HepG2 (cell line): ENCODE measurements around the gene CRNKL1. TPM values are rescaled to one million over a fixed set of nuclear protein-coding genes. Genes with fewer than 3 reads are reported as not detected.

ENCODE experiments used
- FOXK2 ChIP-seq: fragments of 450-650 bp; IDR thresholded peaks from 2 replicates; pipeline ENCODE4 v1.6.1; 2016
- GTF3A ChIP-seq: sonication (generic); formaldehyde crosslinking; conservative IDR thresholded peaks from 2 replicates; pipeline ENCODE4 v1.4.0; 2020; ENCODE audit warnings: mild to moderate bottlenecking, missing genetic modification reagents
- ISL2 ChIP-seq: sonication (generic); formaldehyde crosslinking; IDR thresholded peaks from 2 replicates; pipeline ENCODE4 v1.5.0; 2020; ENCODE audit warnings: missing genetic modification reagents
- KLF11 ChIP-seq: IDR thresholded peaks from 2 replicates; pipeline ENCODE4 v1.6.1; 2016; ENCODE audit warnings: missing compliant biosample characterization
- NRL ChIP-seq: sonication (generic); formaldehyde crosslinking; IDR thresholded peaks from 2 replicates; pipeline ENCODE4 v1.5.0; 2020; ENCODE audit warnings: missing genetic modification reagents, mild to moderate bottlenecking, moderate library complexity, borderline replicate concordance
- SRSF1 ChIP-seq: fragments of 200-400 bp; formaldehyde crosslinking; optimal IDR thresholded peaks from 2 replicates; pipeline ENCODE3; 2017; ENCODE audit warnings: mild to moderate bottlenecking, low read depth, low read length, moderate library complexity
- ZFP82 ChIP-seq: sonication (generic); formaldehyde crosslinking; IDR thresholded peaks from 2 replicates; pipeline ENCODE4 v1.5.1; 2020; ENCODE audit warnings: mild to moderate bottlenecking, missing genetic modification reagents, borderline replicate concordance
- ZNF30 ChIP-seq: sonication (generic); formaldehyde crosslinking; IDR thresholded peaks from 2 replicates; pipeline ENCODE4 v1.5.0; 2020; ENCODE audit warnings: mild to moderate bottlenecking, missing genetic modification reagents
- ZNF367 ChIP-seq: sonication (generic); formaldehyde crosslinking; IDR thresholded peaks from 2 replicates; pipeline ENCODE4 v1.4.0; 2020; ENCODE audit warnings: missing genetic modification reagents, borderline replicate concordance
- ZNF567 ChIP-seq: sonication (generic); formaldehyde crosslinking; IDR thresholded peaks from 2 replicates; pipeline ENCODE4 v1.8.1; 2023; ENCODE audit warnings: mild to moderate bottlenecking, missing genetic modification reagents, borderline replicate concordance
- ZNF574 ChIP-seq: sonication (generic); formaldehyde crosslinking; IDR thresholded peaks from 2 replicates; pipeline ENCODE4 v1.4.0; 2020; ENCODE audit warnings: missing genetic modification reagents
- ZNF589 ChIP-seq: sonication (generic); formaldehyde crosslinking; conservative IDR thresholded peaks from 2 replicates; pipeline ENCODE4 v1.8.0; 2022; ENCODE audit warnings: mild to moderate bottlenecking, moderate library complexity, missing genetic modification reagents
- ZNF724P ChIP-seq: sonication (generic); formaldehyde crosslinking; IDR thresholded peaks from 2 replicates; pipeline ENCODE4 v1.8.0; 2022; ENCODE audit warnings: missing genetic modification reagents, borderline replicate concordance
- polyA plus RNA-seq, 8 experiments: library from polyadenylated mRNA; depleted of rRNA in 3 of 8; stranded (reverse) in 7 of 8; unstranded in 1 of 8; fragments of >200 nt; fragmentation: Illumina TruSeq in 4 of 8; extraction: Trizol in 4 of 8; gene quantifications; 2 replicates each; pipeline versions ENCODE4 v1.2.1 to v1.2.3, GENCODE V29; 2011 to 2016; ENCODE audit warnings: low read depth in 4 of 8, missing spikeins in 1 of 8, mixed read lengths in 1 of 8; ENCODE audit not compliant: insufficient read depth in 1 of 8
- total RNA-seq, 5 experiments: library from RNA; depleted of rRNA; stranded (reverse); fragments of >200 nt; fragmentation: Illumina TruSeq; extraction: Trizol; gene quantifications; 2 replicates each; pipeline ENCODE4 v1.2.3, GENCODE V29; 2016; ENCODE audit warnings: low read depth in 1 of 5
- TF ChIP-seq, protein P1 (sequence below): sonication (generic); formaldehyde crosslinking; conservative IDR thresholded peaks from 2 replicates; pipeline ENCODE4 v1.4.0; 2020; ENCODE audit warnings: missing genetic modification reagents
- TF ChIP-seq, protein P2 (sequence below): sonication (generic); formaldehyde crosslinking; IDR thresholded peaks from 2 replicates; pipeline ENCODE4 v1.8.0; 2022; ENCODE audit warnings: low read depth, missing genetic modification reagents
- TF ChIP-seq, protein P3 (sequence below): sonication (generic); formaldehyde crosslinking; IDR thresholded peaks from 2 replicates; pipeline ENCODE4 v1.5.1; 2020; ENCODE audit warnings: mild to moderate bottlenecking, missing genetic modification reagents, moderate library complexity
- TF ChIP-seq, protein P4 (sequence below): sonication (generic); formaldehyde crosslinking; IDR thresholded peaks from 2 replicates; pipeline ENCODE4 v1.4.0; 2020; ENCODE audit warnings: missing genetic modification reagents

Gene CRNKL1
- total and polyA plus RNA-seq, 2 of the 13 experiments (the other 11 are each of a cell fraction or from before 2014, with no cell fraction given): 12.3 to 64.5 TPM

DNA sequence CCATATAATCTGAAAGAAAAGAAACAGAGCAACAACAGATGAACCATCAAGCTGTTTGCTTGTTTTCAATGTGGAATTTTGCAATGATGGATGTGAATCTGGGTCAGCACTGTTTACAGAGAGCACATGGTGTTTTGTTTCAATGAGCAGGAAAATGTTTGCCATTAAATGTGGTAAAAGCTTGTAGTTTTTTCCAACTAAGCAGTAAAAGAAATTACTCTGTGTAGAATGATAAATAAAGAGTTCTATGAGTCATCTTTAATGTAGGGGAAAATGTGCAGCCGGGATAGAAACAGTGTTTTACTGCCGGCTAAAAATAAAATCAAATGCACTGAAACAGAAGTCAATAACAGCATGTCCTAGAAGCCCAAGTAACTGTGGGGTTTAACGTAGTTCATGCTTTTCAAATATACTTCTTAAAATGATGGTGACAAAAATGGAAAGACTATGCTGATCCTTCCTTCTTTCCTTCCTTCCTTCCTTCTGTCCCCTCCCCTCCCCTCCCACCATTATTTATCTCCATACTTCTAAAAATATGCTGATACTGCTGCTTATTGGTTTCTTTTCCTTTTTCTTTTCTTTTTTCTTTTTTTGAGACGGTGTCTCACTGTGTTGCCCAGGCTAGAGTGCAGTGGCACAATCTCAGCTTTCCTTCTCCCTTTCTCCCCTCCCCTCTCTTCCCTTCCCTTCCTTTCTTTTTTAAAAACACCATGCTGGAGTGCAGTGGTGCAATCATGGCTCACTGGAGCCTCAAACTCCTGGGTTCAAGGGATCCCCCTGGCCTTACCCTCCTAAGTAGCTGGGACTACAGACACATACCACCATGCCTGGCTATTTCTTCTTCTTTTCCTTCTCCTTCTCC lies 41.4 kb downstream of the CRNKL1 start (continued):
- TF ChIP-seq, protein P1, sequence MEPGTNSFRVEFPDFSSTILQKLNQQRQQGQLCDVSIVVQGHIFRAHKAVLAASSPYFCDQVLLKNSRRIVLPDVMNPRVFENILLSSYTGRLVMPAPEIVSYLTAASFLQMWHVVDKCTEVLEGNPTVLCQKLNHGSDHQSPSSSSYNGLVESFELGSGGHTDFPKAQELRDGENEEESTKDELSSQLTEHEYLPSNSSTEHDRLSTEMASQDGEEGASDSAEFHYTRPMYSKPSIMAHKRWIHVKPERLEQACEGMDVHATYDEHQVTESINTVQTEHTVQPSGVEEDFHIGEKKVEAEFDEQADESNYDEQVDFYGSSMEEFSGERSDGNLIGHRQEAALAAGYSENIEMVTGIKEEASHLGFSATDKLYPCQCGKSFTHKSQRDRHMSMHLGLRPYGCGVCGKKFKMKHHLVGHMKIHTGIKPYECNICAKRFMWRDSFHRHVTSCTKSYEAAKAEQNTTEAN (CRISPR knock-in tag): peak; percentile 64
- TF ChIP-seq ZNF30 (CRISPR knock-in tag): no peak
- no peak for TF ChIP-seq ZNF574 (CRISPR knock-in tag)
- no peak for TF ChIP-seq ZFP82 (CRISPR knock-in tag)
- TF ChIP-seq ZNF567 (CRISPR knock-in tag): no peak
- TF ChIP-seq ZNF367: no peak
- TF ChIP-seq, protein P2, sequence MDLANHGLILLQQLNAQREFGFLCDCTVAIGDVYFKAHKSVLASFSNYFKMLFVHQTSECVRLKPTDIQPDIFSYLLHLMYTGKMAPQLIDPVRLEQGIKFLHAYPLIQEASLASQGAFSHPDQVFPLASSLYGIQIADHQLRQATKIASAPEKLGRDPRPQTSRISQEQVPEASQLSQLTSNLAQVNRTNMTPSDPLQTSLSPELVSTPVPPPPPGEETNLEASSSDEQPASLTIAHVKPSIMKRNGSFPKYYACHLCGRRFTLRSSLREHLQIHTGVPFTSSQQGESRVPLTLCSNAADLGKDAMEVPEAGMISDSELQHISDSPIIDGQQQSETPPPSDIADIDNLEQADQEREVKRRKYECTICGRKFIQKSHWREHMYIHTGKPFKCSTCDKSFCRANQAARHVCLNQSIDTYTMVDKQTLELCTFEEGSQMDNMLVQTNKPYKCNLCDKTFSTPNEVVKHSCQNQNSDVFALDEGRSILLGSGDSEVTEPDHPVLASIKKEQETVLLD (CRISPR knock-in tag): no peak
- peak; percentile 36; the same call in 1 of the 2 replicates for TF ChIP-seq ISL2 (CRISPR knock-in tag)
- TF ChIP-seq, protein P3, sequence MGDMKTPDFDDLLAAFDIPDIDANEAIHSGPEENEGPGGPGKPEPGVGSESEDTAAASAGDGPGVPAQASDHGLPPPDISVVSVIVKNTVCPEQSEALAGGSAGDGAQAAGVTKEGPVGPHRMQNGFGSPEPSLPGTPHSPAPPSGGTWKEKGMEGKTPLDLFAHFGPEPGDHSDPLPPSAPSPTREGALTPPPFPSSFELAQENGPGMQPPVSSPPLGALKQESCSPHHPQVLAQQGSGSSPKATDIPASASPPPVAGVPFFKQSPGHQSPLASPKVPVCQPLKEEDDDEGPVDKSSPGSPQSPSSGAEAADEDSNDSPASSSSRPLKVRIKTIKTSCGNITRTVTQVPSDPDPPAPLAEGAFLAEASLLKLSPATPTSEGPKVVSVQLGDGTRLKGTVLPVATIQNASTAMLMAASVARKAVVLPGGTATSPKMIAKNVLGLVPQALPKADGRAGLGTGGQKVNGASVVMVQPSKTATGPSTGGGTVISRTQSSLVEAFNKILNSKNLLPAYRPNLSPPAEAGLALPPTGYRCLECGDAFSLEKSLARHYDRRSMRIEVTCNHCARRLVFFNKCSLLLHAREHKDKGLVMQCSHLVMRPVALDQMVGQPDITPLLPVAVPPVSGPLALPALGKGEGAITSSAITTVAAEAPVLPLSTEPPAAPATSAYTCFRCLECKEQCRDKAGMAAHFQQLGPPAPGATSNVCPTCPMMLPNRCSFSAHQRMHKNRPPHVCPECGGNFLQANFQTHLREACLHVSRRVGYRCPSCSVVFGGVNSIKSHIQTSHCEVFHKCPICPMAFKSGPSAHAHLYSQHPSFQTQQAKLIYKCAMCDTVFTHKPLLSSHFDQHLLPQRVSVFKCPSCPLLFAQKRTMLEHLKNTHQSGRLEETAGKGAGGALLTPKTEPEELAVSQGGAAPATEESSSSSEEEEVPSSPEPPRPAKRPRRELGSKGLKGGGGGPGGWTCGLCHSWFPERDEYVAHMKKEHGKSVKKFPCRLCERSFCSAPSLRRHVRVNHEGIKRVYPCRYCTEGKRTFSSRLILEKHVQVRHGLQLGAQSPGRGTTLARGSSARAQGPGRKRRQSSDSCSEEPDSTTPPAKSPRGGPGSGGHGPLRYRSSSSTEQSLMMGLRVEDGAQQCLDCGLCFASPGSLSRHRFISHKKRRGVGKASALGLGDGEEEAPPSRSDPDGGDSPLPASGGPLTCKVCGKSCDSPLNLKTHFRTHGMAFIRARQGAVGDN (CRISPR knock-in tag): no peak
- TF ChIP-seq ZNF589 (CRISPR knock-in tag): no peak
- no peak for TF ChIP-seq SRSF1
- TF ChIP-seq, protein P4, sequence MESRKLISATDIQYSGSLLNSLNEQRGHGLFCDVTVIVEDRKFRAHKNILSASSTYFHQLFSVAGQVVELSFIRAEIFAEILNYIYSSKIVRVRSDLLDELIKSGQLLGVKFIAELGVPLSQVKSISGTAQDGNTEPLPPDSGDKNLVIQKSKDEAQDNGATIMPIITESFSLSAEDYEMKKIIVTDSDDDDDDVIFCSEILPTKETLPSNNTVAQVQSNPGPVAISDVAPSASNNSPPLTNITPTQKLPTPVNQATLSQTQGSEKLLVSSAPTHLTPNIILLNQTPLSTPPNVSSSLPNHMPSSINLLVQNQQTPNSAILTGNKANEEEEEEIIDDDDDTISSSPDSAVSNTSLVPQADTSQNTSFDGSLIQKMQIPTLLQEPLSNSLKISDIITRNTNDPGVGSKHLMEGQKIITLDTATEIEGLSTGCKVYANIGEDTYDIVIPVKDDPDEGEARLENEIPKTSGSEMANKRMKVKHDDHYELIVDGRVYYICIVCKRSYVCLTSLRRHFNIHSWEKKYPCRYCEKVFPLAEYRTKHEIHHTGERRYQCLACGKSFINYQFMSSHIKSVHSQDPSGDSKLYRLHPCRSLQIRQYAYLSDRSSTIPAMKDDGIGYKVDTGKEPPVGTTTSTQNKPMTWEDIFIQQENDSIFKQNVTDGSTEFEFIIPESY (CRISPR knock-in tag): no peak
- no peak for TF ChIP-seq NRL (CRISPR knock-in tag)
- no peak for TF ChIP-seq GTF3A
- peak; percentile 91 for TF ChIP-seq FOXK2
- TF ChIP-seq ZNF724P: no peak
- no peak; the same call in 1 of the 2 replicates for TF ChIP-seq KLF11 (CRISPR knock-in tag)
